Measurements from ENCODE around the gene TRPT1. TPM values are rescaled to one million over a fixed set of nuclear protein-coding genes. Genes with fewer than 3 reads are reported as not detected.
A peak's percentile ranks its signal among the peaks of the same experiment; 100 is the strongest.

TRPT1 gene
- total and polyA plus RNA-seq, 9 of the 15 experiments (the other 6 are each of a cell fraction or from before 2014, with no cell fraction given), result 4.6 to 41.7 (median 23.1) TPM

- no peak for TF ChIP-seq ZNF449 (CRISPR knock-in tag; IDR thresholded peaks at IDR 0.05)
- no peak for TF ChIP-seq ARNT (IDR thresholded peaks at IDR 0.05)
- TF ChIP-seq WHSC1 (IDR thresholded peaks at IDR 0.05; ENCODE audit: low read length), result no peak
- 0 out of 2 replicates have a peak, but pooled peaks have one; percentile 42 for TF ChIP-seq PTBP1 (IDR thresholded peaks at IDR 0.05; ENCODE audit: low read depth, low read length)
- TF ChIP-seq KHSRP (IDR thresholded peaks at IDR 0.05), result no peak
- peak; percentile 95 for TF ChIP-seq ESRRA (IDR thresholded peaks at IDR 0.05; ENCODE audit: borderline replicate concordance, low read depth)
- TF ChIP-seq SIN3B (IDR thresholded peaks at IDR 0.05; ENCODE audit: low read depth), result peak; percentile 22; the same call in 1 of the 2 replicates
- peak; percentile 78; the same call in 1 of the 2 replicates for TF ChIP-seq ZNF77 (CRISPR knock-in tag; IDR thresholded peaks at IDR 0.05)
- no peak for TF ChIP-seq HIVEP1 (CRISPR knock-in tag; IDR thresholded peaks at IDR 0.05)
- TF ChIP-seq TARDBP (IDR thresholded peaks at IDR 0.05), result no peak; the same call in 1 of the 2 replicates
- peak; percentile 88 for TF ChIP-seq POLR2AphosphoS5 (IDR thresholded peaks at IDR 0.05; ENCODE audit: control insufficient read depth, insufficient read depth, low read depth, low read length)
- no peak for TF ChIP-seq YBX1 (IDR thresholded peaks at IDR 0.05)
- TF ChIP-seq CBFB (CRISPR knock-in tag; IDR thresholded peaks at IDR 0.05), result peak; percentile 63; the same call in 1 of the 2 replicates
- no peak for TF ChIP-seq ZFP36 (IDR thresholded peaks at IDR 0.05; ENCODE audit: low read depth, low read length, partially characterized antibody)
- TF ChIP-seq CHD4 (IDR thresholded peaks at IDR 0.05; ENCODE audit: insufficient read depth, insufficient replicate concordance, low read depth, low read length, poor library complexity, severe bottlenecking), result peak; percentile 63
- peak; percentile 29; the same call in 1 of the 2 replicates for TF ChIP-seq ZNF232 (CRISPR knock-in tag; IDR thresholded peaks at IDR 0.05)
- TF ChIP-seq ZNF347 (CRISPR knock-in tag; IDR thresholded peaks at IDR 0.05; ENCODE audit: low read depth), result no peak
- TF ChIP-seq NFIX (CRISPR knock-in tag; IDR thresholded peaks at IDR 0.05; ENCODE audit: low read depth), result 0 out of 2 replicates have a peak, but pooled peaks have one; percentile 1
- peak; percentile 56 for TF ChIP-seq L3MBTL2 (IDR thresholded peaks at IDR 0.05)
- no peak for TF ChIP-seq ARID2 (IDR thresholded peaks at IDR 0.05)
- TF ChIP-seq DMBX1 (CRISPR knock-in tag; IDR thresholded peaks at IDR 0.05; ENCODE audit: borderline replicate concordance), result no peak; the same call in 1 of the 2 replicates
- TF ChIP-seq ASH1L (IDR thresholded peaks at IDR 0.05; ENCODE audit: borderline replicate concordance, low read depth, partially characterized antibody), result no peak
- TF ChIP-seq POLR2A (conservative IDR thresholded peaks at IDR 0.05), result peak; percentile 97
- no peak for TF ChIP-seq KDM2B (CRISPR knock-in tag; IDR thresholded peaks at IDR 0.05)
- TF ChIP-seq PHF20 (IDR thresholded peaks at IDR 0.05; ENCODE audit: partially characterized antibody), result peak; percentile 52
- peak; percentile 13; the same call in 1 of the 2 replicates for TF ChIP-seq ZNF431 (CRISPR knock-in tag; IDR thresholded peaks at IDR 0.05)
- TF ChIP-seq KLF16 (IDR thresholded peaks at IDR 0.05), result peak; percentile 32; the same call in 1 of the 2 replicates
- 0 out of 2 replicates have a peak, but pooled peaks have one; percentile 43 for TF ChIP-seq ZNF740 (CRISPR knock-in tag; IDR thresholded peaks at IDR 0.05)
- 0 out of 4 replicates have a peak, but pooled peaks of 1 of the 2 experiments have one; percentile 35 for TF ChIP-seq ZNF740 (tag; IDR thresholded peaks at IDR 0.05)
- peak; percentile 90 for TF ChIP-seq ERF (CRISPR knock-in tag; IDR thresholded peaks at IDR 0.05)
Observed at GRCh38 chr11:64240435-64241240, 14.7 kb upstream of the TRPT1 start, which contains the start of gene FKBP2 (continued).
